ENCODE results near the gene RUNX2.
"Not testable (repeated sequence)": the region's sequence is repeated elsewhere in the genome, so short reads cannot be mapped to it uniquely, and the experiment has no call there.

GRCh38 chr6:45560321-45560820 is 232.2 kb downstream of the RUNX2 start:
- TF ChIP-seq, protein P1, sequence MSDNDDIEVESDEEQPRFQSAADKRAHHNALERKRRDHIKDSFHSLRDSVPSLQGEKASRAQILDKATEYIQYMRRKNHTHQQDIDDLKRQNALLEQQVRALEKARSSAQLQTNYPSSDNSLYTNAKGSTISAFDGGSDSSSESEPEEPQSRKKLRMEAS (IDR thresholded peaks at IDR 0.05): not testable (repeated sequence)
- TF ChIP-seq, protein P2, sequence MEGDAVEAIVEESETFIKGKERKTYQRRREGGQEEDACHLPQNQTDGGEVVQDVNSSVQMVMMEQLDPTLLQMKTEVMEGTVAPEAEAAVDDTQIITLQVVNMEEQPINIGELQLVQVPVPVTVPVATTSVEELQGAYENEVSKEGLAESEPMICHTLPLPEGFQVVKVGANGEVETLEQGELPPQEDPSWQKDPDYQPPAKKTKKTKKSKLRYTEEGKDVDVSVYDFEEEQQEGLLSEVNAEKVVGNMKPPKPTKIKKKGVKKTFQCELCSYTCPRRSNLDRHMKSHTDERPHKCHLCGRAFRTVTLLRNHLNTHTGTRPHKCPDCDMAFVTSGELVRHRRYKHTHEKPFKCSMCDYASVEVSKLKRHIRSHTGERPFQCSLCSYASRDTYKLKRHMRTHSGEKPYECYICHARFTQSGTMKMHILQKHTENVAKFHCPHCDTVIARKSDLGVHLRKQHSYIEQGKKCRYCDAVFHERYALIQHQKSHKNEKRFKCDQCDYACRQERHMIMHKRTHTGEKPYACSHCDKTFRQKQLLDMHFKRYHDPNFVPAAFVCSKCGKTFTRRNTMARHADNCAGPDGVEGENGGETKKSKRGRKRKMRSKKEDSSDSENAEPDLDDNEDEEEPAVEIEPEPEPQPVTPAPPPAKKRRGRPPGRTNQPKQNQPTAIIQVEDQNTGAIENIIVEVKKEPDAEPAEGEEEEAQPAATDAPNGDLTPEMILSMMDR (IDR thresholded peaks at IDR 0.05; ENCODE audit: low read depth, low read length, missing input control): not testable (repeated sequence)
- TF ChIP-seq RAD21 (IDR thresholded peaks at IDR 0.05); SP1 (IDR thresholded peaks at IDR 0.05); GABPA (IDR thresholded peaks at IDR 0.05 in 1 of 2, conservative IDR thresholded peaks at IDR 0.05 in 1 of 2); REST (IDR thresholded peaks at IDR 0.05): not testable (repeated sequence)
- TF ChIP-seq, protein P3, sequence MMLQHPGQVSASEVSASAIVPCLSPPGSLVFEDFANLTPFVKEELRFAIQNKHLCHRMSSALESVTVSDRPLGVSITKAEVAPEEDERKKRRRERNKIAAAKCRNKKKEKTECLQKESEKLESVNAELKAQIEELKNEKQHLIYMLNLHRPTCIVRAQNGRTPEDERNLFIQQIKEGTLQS (IDR thresholded peaks at IDR 0.05): not testable (repeated sequence)
- TF ChIP-seq, protein P4, sequence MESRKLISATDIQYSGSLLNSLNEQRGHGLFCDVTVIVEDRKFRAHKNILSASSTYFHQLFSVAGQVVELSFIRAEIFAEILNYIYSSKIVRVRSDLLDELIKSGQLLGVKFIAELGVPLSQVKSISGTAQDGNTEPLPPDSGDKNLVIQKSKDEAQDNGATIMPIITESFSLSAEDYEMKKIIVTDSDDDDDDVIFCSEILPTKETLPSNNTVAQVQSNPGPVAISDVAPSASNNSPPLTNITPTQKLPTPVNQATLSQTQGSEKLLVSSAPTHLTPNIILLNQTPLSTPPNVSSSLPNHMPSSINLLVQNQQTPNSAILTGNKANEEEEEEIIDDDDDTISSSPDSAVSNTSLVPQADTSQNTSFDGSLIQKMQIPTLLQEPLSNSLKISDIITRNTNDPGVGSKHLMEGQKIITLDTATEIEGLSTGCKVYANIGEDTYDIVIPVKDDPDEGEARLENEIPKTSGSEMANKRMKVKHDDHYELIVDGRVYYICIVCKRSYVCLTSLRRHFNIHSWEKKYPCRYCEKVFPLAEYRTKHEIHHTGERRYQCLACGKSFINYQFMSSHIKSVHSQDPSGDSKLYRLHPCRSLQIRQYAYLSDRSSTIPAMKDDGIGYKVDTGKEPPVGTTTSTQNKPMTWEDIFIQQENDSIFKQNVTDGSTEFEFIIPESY (IDR thresholded peaks at IDR 0.05): not testable (repeated sequence)

All from liver (tissue), 3 donors.